ENCODE measurements around the gene ERP44. TPM values are rescaled to one million over a fixed set of nuclear protein-coding genes. Genes with fewer than 3 reads are reported as not detected.

Gene ERP44
- total and polyA plus RNA-seq, 2 experiments from 2014 or later, result 40.6 to 52.1 TPM

- TF ChIP-seq, protein P1, sequence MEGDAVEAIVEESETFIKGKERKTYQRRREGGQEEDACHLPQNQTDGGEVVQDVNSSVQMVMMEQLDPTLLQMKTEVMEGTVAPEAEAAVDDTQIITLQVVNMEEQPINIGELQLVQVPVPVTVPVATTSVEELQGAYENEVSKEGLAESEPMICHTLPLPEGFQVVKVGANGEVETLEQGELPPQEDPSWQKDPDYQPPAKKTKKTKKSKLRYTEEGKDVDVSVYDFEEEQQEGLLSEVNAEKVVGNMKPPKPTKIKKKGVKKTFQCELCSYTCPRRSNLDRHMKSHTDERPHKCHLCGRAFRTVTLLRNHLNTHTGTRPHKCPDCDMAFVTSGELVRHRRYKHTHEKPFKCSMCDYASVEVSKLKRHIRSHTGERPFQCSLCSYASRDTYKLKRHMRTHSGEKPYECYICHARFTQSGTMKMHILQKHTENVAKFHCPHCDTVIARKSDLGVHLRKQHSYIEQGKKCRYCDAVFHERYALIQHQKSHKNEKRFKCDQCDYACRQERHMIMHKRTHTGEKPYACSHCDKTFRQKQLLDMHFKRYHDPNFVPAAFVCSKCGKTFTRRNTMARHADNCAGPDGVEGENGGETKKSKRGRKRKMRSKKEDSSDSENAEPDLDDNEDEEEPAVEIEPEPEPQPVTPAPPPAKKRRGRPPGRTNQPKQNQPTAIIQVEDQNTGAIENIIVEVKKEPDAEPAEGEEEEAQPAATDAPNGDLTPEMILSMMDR (IDR thresholded peaks at IDR 0.05; ENCODE audit: poor library complexity), result no peak
- TF ChIP-seq EZH2 (IDR thresholded peaks at IDR 0.05; ENCODE audit: borderline replicate concordance), result no peak
- no peak for TF ChIP-seq EZH2phosphoT487 (IDR thresholded peaks at IDR 0.05; ENCODE audit: low read depth, severe bottlenecking, unreplicated experiment)
- Histone ChIP-seq H3K4me1 (ENCODE audit: insufficient read depth) (peaks cover 17% of the 10 kb centered on the region), H3K4me2 (no peak overlapping the region), H3K79me2 (peaks cover 30% of the 10 kb centered on the region), H3K27ac (no peak overlapping the region), H2AFZ (no peak overlapping the region), H3K36me3 (replicated peaks; ENCODE audit: insufficient read depth, low read depth) (no peaks in the 10 kb centered on the region), H3K9me3 (ENCODE audit: low read depth) (no peaks in the 10 kb centered on the region), H4K20me1 (ENCODE audit: insufficient read depth, poor library complexity, severe bottlenecking) (peaks cover 2% of the 10 kb centered on the region), H3K4me3 (no peak overlapping the region), H3K9me2 (replicated peaks; ENCODE audit: insufficient read depth) (no peaks in the 10 kb centered on the region), H3K27me3 (no peaks in the 10 kb centered on the region)
- no peak for DNase-seq (ENCODE audit: low spot score)
- WGBS (ENCODE audit: low lambda C conversion rate, missing lambda C conversion rate), result 79% methylated on average over 6 of the region's 6 CpGs
Observed at GRCh38 chr9:100101608-100102007, 2.8 kb upstream of the ERP44 start.

- H3K9me3 ChIP-seq (ENCODE audit: low read depth), result no peaks in the 10 kb centered on the region
- no peak for DNase-seq (ENCODE audit: low spot score)
- H2AFZ ChIP-seq, result peak overlapping the region; percentile 73
- peak overlapping the region; percentile 84 for H3K4me2 ChIP-seq
- TF ChIP-seq EZH2 (IDR thresholded peaks at IDR 0.05; ENCODE audit: borderline replicate concordance) (no peak), EZH2phosphoT487 (IDR thresholded peaks at IDR 0.05; ENCODE audit: low read depth, severe bottlenecking, unreplicated experiment) (no peak)
- TF ChIP-seq, protein P1 (IDR thresholded peaks at IDR 0.05; ENCODE audit: poor library complexity), result no peak
- peaks cover 17% of the 10 kb centered on the region for H3K4me1 ChIP-seq (ENCODE audit: insufficient read depth)
- peak overlapping the region; percentile 41 for H3K4me3 ChIP-seq
- WGBS (ENCODE audit: low lambda C conversion rate, missing lambda C conversion rate), result 82% methylated on average over 2 of the region's 2 CpGs
- H4K20me1 ChIP-seq (ENCODE audit: insufficient read depth, poor library complexity, severe bottlenecking), result peaks cover 15% of the 10 kb centered on the region
- H3K27ac ChIP-seq, result peak overlapping the region; percentile 71
- peaks cover 44% of the 10 kb centered on the region for H3K79me2 ChIP-seq
- H3K36me3 ChIP-seq (replicated peaks; ENCODE audit: insufficient read depth, low read depth), result no peaks in the 10 kb centered on the region
- no peaks in the 10 kb centered on the region for H3K27me3 ChIP-seq
- no peaks in the 10 kb centered on the region for H3K9me2 ChIP-seq (replicated peaks; ENCODE audit: insufficient read depth)
Observed at GRCh38 chr9:100100146-100100667, 1.4 kb upstream of the ERP44 start.

GRCh38 chr9:100099722-100100042 is 882 bp upstream of the ERP44 start:
- Histone ChIP-seq H3K79me2 (peaks cover 50% of the 10 kb centered on the region), H3K27me3 (no peaks in the 10 kb centered on the region), H3K9me3 (ENCODE audit: low read depth) (no peaks in the 10 kb centered on the region), H3K27ac (peak overlapping the region; percentile 71), H3K4me2 (peak overlapping the region; percentile 84), H3K36me3 (replicated peaks; ENCODE audit: insufficient read depth, low read depth) (no peaks in the 10 kb centered on the region), H3K4me3 (peak overlapping the region; percentile 41), H3K9me2 (replicated peaks; ENCODE audit: insufficient read depth) (no peaks in the 10 kb centered on the region), H2AFZ (peak overlapping the region; percentile 73), H4K20me1 (ENCODE audit: insufficient read depth, poor library complexity, severe bottlenecking) (peaks cover 19% of the 10 kb centered on the region), H3K4me1 (ENCODE audit: insufficient read depth) (peaks cover 17% of the 10 kb centered on the region)
- WGBS (ENCODE audit: low lambda C conversion rate, missing lambda C conversion rate), result 5% methylated on average over 10 of the region's 10 CpGs
- DNase-seq (ENCODE audit: low spot score), result peak; percentile 57
- TF ChIP-seq, protein P1 (IDR thresholded peaks at IDR 0.05; ENCODE audit: poor library complexity), result no peak
- no peak for TF ChIP-seq EZH2phosphoT487 (IDR thresholded peaks at IDR 0.05; ENCODE audit: low read depth, severe bottlenecking, unreplicated experiment)

Data from hepatocyte (in vitro differentiated cells).